NCI-H2081 treated with DMSO at 0.1 percent for 48 hours (cell line): ENCODE data around the gene LRRC28.
"Not testable (repeated sequence)": the region's sequence is repeated elsewhere in the genome, so short reads cannot be mapped to it uniquely, and the experiment has no call there.

ENCODE experiments used
- DNase-seq: peaks from one replicate; lab custom pipeline; 2025; lab: John Stamatoyannopoulos, UW

LRRC28 gene

DNA sequence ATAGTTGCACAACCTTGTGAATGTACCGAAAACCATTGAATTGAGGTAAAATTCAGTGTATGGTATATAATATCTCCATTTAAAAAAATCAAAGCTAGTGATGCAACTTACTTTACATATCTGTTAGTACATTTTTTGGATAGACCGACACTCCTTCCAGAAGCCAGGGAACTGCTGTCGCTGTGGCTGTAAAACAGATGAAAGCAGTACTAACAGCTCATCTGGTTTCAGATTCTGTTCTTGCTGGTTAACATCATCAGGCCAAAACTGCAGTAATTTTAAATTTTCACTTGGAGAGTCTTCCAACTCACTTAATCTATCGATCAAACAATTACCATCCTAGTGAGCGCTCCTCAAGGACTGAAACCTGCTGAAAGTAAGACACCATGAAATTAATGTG, 145.1 kb downstream of the LRRC28 start:
- no peak for DNase-seq

DNA sequence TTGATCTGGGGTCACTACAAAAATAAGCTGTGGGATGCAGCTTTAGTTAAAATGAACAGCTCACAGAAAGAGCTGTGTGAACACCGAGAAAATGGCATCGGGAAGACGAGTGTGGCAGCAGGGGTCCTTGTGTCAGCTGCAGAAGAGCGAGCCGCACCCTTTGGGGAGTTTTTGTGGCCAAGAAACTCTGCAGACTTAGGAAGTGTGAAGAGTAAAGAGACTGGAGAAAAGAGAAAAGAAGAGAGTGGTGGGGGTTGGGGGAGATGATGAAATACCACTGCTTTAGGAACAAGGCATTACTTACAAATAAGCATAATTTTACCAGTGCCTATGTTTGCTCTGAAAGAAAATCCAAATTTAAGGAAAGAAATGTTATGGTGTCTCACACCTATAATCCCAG, 147.8 kb downstream of the LRRC28 start:
- DNase-seq: no peak

DNA sequence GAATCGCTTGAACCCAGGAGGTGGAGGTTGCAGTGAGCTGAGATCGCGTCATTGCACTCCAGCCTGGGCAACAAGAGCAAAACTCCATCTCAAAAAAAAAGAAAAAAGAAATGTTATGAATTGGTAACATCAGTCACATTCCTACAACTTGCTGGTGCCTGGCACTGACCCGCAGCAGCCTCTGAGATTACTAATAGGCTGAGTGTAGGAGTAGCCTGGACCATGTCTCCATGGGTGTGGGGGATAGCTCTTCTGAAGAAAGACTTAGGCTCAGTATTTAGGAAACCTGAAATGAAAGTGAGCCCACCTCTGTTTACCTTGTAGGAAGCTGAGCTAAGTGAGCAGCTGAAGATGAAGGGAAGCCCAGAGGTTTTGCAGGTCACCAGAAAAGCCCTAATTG, 148.3 kb downstream of the LRRC28 start:
- no peak for DNase-seq

DNA sequence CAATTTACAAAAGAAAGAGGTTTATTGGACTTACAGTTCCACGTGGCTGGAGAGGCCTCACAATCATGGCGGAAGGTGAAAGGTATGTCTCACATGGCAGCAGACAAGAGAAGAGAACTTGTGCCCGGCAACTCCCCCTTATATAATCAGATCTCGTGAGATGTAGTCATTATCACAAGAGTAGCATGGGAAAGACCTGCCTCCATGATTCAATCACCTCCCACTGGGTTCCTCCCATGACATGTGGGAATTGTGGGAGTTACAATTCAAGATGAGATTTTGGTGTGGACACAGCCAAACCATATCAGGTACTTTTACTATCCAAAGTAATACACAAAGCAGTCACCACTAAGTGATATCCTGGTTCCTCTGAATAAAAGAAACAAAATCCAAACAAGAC, 149.9 kb downstream of the LRRC28 start:
- not testable (repeated sequence) for DNase-seq

DNA sequence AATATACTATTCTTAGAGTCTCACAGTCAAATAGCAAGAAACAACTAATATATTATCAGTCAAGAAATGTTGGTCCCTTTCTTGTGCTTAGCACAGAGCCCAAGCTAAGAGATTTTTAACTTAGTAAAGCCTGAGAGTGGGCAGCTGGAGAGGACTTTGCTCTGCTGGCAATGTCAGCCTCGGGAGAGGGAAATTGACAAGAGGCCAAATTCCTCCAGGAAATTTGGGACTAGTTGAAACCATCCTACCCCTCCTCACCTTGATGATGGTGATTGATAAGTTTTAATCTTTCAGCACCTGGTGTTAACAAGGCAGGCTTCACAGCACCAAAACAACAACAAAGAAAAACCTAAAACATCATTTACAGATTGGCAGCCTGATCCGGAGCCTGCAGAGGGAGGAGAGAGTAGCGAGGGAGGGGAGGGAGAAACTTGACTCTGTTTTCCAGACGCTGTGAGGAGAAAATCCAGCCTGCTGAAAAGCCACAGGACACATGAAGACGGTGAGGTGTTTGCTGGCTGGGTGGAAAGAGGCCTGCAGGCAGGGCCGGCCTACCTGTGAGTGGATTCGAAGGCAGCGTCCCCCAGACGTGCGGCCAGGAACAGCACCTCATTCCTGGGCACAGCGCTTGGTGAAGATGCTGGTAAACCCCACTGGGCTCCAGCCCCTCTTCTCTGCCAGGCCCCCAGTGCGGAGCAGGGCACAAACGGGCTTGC, 150.9 kb downstream of the LRRC28 start:
- no peak for DNase-seq

DNA sequence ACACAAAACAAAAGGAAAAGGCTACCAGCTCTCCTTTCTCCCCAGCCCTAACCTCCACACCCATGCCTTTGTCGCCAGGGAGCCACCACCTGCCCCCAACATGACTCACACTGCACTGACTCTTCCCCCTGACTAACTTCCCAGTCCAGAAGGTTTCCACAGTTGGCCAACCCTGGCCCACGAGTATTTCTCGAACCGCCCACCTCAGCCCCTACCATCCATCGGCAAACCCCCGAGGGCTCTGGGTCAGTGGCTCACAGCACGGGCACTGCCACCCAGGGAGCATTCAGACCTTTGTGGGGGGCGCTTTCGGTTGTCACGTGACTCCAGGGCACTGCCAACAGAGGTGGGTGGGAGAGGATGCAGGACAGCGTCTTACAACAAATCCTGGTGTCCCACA, 152.3 kb downstream of the LRRC28 start:
- DNase-seq: no peak

DNA sequence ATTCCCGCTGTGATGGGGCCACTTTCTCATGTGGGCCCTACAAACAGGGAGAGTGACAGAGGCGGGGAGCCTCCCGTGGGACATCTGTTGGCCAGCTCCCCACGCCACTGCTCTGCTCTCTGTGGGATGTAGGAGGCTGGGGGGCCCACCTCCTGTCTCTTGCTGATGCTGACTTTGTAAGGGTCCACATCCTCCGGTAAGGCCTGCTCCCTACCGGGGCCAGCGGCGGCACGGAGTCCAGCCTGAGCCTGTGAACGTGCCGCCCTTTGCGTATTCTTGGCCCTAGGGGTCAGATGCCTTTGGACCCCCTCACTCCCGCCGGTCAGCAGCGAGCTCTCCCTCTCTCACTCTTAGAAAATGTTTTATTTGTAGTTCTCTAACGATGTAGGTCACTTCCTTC, 153.2 kb downstream of the LRRC28 start:
- DNase-seq: no peak

DNA sequence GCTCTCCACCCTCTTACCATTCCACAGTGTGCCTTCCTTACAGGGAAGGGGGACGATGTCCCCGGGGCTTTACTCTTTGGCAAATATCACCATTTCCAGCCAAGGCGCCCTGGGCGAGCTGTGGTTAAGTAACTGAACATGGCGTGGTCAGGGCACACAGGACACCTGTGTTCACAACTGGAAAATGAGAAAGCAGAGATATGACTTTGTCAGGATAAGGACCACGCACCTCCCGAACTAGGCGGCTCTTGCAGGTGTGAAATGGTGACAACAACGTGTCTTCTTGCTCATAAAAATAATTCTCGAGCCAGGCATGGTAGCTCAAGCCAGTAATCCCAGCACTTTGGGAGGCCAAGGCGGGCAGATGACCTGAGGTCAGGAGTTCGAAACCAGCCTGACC, 154.8 kb downstream of the LRRC28 start:
- DNase-seq: no peak

DNA sequence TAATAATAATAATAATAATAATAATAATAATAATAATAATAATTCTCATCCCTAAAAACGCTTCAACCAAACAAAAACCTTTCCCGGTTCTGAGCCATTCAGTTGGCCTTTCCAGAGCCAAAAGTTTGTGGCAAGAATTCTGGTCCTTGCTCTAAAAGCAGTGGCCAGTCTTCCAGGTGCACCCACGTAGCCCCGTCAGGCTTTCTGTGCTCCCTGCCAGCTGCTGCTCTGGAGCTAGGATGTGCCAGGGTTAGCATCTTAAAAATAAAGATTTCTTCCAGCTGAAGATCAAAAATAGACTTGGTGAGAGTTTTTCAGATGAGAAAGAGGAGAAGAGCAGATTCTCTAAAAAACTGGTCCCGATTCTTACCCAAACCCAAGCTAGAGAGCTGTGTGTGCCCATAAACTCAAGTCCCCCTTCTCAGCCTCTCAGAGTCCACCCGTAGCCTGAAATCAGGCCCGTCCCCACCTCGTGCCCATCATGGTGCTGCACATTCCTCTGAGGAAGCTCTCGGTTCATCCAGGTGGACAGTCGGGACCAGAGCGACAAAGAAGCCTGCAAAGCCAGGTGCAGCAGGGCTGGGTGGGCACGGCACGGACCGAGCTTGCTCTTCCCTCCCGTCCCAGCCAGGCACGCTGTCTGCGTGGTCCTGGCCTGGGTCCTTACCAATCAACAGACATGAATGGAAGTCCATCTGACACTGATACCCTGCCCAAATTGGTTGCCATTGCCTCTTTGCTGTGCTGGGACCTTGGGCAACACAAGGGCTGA, 155.6 kb downstream of the LRRC28 start:
- DNase-seq: no peak

DNA sequence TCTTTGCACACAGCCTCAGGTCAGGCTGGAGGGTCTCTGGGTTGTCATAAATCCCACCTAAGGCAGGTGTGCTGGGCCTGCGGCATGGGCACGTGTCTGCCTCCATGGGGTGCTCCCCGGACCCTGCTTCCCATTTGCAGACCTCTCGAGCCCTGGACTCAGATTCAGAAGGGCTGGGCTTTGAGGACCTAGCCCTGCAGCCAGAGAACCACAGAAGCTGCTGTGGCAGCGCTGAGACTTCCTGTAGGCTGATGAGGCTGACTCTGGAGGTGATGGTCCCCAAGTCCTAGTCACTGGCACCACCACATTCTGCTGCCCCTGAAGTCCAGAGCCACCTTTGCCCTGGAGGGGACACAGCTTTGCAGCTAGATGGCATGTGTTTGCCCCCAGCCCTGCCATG, 156.4 kb downstream of the LRRC28 start:
- no peak for DNase-seq

DNA sequence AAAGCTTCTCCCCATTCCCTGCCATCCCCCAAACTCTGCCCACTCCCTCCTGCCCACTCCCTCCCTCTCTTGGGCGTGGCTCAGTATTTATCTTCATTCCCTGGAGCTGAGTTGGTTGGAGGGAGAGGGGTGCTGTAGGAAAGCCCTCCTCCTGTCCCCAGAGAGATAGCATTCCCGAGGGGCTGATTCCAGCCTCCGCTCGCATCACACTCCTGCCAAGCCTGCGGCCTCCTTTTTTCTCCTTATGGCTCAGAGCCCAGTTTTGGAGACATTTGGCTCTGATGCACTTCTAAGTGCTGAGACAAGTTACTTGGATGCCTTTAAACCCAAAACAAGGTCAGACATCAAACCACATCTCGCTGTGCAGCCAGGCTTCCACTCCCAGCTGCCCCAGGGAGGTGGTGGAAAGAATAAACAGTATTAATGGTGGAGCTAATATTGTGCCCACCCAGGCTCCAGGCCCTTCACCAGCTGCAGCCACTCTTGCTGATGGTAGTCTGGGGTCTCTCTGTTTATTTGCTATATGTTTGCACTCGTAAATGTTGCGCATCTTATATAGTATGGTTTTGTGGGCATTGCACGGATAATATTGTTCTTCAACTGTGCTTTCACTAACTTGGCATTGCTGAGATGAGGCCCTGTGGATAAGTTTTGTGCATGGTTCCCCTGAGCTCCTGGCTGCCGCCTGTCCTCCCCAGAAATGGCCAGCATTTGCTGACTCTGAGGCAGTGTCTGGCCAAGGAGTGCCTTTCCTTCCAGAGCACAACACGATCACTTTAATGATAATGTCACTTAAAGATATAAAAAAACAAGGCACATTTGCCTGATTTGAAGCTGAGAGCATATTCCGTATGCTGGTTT, 157.2 kb downstream of the LRRC28 start:
- no peak for DNase-seq

DNA sequence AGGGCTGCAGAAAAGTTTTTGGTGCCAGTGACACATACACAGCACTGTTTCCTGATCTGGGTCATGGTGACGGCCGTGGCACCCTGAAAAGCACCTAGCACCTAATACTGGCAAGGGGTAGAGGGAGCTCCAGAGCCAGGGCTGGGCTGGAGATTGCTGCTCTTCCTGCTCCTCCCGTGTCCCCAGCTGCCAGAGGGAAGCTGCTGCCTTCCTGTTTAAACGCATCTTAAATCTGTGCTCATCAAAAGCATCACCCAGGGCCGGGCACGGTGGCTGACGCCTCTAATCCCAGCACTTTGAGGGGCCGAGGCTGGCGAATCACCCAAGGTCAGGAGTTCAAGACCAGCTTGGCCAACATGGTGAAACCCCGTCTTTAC, 157.8 kb downstream of the LRRC28 start:
- DNase-seq: no peak

DNA sequence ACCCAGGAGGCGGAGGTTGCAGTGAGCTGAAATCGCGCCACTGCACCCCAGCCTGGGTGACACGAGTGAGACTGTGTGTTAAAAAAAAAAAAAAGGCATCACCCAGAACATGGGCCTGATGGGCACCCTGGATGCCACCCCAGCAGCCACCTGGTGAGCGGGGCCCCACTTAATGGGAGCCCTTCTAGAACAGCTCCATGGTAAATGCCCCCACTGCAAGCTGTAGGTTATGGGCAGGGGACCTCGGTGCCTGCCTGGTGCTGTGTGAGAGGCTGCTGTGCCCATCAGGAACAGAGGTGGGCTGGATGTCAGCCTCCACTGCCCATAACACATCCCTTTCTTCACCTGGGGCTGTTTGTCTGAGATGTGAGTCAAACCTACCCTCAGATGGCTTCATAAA, 158.3 kb downstream of the LRRC28 start:
- DNase-seq: no peak

DNA sequence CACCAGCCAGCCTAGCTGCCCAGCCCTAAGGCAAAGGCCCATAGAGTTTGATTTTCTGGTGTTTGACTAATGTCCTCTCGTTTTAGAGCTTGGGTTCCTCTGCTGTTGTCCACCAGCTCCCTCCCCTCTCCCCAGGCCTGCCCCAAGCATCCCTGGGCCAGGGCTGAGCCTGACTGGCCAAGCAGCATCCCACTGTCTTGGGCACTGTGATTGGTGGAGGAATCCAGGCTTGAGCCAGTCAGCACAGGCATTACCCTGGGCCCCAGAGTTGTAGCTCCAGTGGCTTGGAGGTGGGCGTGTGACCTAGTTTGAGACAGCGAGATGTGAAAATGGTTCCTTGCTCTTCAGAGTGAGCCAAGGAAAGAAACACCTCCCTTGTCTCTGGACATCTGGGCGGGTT, 159.2 kb downstream of the LRRC28 start:
- DNase-seq: no peak

DNA sequence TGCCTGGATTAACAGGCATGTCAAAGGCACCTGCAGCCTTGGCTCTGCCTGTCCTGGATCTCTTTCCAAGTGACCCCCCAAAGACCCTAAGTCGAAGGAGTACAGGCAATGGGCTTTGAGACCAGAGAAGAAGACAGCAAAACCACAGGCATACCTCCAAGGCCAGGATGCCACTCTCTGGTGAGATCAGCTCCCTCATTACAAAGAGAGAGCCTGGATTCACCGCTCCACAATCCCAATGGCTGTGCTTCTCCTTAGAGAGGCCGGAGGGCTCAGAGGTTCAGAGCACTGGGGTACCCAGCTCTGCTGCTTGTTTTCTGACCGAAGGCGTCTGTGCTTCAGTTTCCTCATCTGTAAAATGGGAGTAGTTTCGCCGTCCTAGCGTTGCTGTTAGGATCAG, 160.0 kb downstream of the LRRC28 start:
- no peak for DNase-seq

DNA sequence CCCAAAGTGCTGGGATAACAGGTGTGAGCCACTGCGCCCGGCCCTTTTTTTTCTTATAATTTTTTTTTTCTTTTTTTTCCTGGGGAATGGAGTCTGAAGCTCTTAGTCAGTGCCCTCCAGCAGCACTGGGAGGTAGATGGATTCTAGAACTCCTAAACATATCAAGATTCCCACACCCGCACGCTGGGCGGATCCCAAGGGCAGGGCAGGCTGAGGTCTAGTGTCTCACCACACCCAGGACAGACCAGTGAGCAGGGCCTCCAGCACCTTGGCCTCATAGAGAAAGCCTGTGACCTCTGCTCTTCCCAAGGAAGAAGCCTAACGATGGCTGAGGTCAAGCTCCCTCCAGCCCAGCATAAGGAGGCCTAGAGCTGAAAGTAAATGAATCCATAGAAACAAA, 160.8 kb downstream of the LRRC28 start:
- DNase-seq: no peak

DNA sequence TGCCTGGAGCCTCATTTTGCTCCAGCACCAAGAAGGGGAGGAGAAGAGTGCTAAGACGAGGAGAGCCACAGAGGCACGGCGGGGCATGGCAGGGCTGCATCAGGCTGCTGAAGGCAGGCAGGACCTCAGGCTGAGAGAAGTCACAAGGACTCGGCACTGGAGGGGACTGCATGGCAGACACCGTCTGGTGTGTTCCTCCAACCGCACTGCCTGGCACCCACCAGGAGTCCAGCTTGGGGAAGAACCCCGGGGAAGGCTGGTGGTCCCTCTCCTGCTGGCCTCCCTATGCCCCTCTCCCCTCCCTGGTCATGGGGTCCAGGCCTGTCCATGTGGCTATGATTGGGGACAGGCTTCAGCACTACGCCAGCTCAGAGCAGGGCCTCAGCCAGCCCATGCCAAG, 161.3 kb downstream of the LRRC28 start:
- no peak for DNase-seq

DNA sequence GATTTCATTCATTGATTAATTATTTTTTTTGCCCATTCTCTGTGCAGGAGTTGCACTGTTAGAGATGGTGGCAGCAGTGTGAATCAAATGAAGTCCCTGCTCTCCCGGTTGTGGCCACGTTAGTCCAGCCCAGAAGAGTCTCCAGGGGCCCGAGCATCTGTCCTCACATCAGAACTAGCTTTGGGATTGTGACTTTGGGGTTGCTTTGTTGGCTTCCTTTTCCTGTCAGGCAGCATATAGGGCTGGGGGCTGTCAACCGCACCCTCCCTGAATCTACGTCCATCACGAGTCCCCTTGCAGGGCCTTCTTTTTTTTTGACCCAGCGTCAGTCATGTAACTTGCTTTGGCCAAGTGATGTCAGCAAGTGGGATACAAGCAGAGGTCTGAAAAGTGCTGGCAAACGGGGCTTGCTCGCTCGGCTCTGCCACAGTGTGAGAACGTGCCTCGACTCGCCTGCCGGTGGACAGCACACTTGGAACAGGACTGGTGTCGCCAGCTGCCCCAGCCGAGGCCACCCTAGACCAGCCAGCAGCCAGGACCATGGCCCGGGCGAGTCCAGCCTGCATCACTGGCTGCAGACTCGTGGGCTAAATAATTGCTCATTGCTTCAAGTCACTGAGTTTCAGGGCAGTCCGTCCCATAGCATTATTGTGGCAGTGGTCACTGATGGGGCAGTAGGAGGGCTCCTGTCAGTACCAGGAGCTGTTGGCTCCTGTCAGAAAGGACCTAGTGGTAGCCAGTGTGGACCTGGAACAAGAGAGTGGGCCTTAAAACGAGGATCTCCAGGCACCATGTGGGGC, 162.9 kb downstream of the LRRC28 start:
- no peak for DNase-seq

DNA sequence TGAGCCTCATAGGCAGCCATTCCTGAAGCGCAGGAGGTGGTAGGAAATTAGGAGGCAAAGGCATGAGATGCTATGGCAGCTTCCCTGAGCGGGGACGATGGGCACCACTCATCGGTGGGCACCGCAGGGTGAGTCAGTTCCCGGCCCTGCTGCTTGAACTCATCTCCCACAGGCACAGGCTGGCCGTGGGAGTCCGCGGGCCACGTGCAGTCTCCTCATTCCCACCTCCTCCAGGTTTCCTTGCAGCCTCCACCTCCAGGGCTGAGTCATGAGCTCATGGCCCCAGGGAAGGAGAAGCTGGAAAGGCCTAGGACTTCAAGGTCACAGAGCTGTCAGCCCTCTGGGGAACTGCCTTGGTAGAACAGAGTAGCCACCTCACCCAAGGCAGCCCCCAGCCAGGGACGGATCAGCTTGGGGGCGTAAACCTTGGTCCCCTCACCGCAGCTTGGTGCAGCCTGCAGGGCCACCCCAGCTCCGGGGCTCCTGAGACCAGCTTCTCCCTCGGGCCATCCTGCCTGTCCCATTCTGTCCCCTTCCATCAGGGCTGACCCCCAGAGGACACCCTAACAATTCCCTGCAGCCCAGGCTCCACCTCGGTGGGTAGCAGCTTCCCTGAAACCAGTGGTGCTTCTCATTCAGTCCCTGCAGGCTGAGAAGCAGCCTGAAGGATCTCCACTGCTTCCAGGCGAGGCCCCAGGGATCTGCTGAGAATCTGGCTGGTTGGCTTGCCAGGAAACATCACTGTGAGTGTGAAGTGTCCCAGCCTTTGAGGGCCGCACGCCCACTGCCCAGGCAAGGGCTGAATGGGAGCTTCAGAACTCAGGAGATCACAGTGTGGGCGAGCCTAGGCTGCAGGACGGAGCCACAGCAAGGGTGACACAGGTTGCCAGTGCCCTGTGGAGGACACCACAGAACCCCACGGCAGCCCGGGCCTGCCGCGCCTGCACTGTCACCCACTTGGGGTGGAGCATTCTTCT, 163.8 kb downstream of the LRRC28 start:
- DNase-seq: no peak
